ENCODE measurements around the gene CDH13. TPM values are rescaled to one million over a fixed set of nuclear protein-coding genes. Genes with fewer than 3 reads are reported as not detected.

The CDH13 gene
- total and polyA plus RNA-seq, 3 experiments from 2014 or later, result not detected

- no peak for DNase-seq
- no peak overlapping the region for H3K27ac ChIP-seq (ENCODE audit: low read depth, low read length)
- no peaks in the 10 kb centered on the region for H3K4me1 Mint-ChIP-seq
- H3K9me3 ChIP-seq (ENCODE audit: low read length), result no peaks in the 10 kb centered on the region
- H3K9me3 Mint-ChIP-seq, result peaks cover 0 to 5% (median 2%) of the 10 kb centered on the region in 5 donors
- H3K36me3 Mint-ChIP-seq, result no peaks in the 10 kb centered on the region
- ChIA-PET CTCF (no interaction called here), POLR2A (no interaction called here)
- H3K27ac Mint-ChIP-seq, result no peak overlapping the region
- no peaks in the 10 kb centered on the region for H3K4me1 ChIP-seq (ENCODE audit: insufficient read depth, low read length)
- no peaks in the 10 kb centered on the region for H3K27me3 ChIP-seq (ENCODE audit: insufficient read depth, low read length, poor library complexity, severe bottlenecking)
- no peak overlapping the region for H3K4me3 ChIP-seq (ENCODE audit: low read length)
- no peaks in the 10 kb centered on the region for H3K36me3 ChIP-seq (ENCODE audit: insufficient read depth, low read length)
- H3K4me3 Mint-ChIP-seq, result no peak overlapping the region
- peaks cover 0 to 1% of the 10 kb centered on the region in 2 donors for H3K27me3 Mint-ChIP-seq
Observed at GRCh38 chr16:83196796-83197195, 570.0 kb downstream of the CDH13 start.

GRCh38 chr16:83197450-83197849, 570.7 kb downstream of the CDH13 start:
- no peaks in the 10 kb centered on the region for H3K36me3 ChIP-seq (ENCODE audit: insufficient read depth, low read length)
- H3K4me3 ChIP-seq (ENCODE audit: low read length), result no peak overlapping the region
- H3K9me3 Mint-ChIP-seq, result peaks cover 0 to 5% (median 0%) of the 10 kb centered on the region in 5 donors
- ChIA-PET POLR2A (no interaction called here), CTCF (no interaction called here)
- no peaks in the 10 kb centered on the region for H3K4me1 ChIP-seq (ENCODE audit: insufficient read depth, low read length)
- no peak overlapping the region for H3K4me3 Mint-ChIP-seq
- H3K27me3 Mint-ChIP-seq, result peaks cover 0 to 2% of the 10 kb centered on the region in 2 donors
- H3K27ac ChIP-seq (ENCODE audit: low read depth, low read length), result no peak overlapping the region
- H3K27ac Mint-ChIP-seq, result no peak overlapping the region
- no peaks in the 10 kb centered on the region for H3K4me1 Mint-ChIP-seq
- H3K27me3 ChIP-seq (ENCODE audit: insufficient read depth, low read length, poor library complexity, severe bottlenecking), result no peaks in the 10 kb centered on the region
- no peaks in the 10 kb centered on the region for H3K36me3 Mint-ChIP-seq
- no peaks in the 10 kb centered on the region for H3K9me3 ChIP-seq (ENCODE audit: low read length)
- DNase-seq, result no peak

- H3K27ac Mint-ChIP-seq, result no peak overlapping the region
- ChIA-PET POLR2A (no interaction called here), CTCF (no interaction called here)
- Histone ChIP-seq H3K4me3 (ENCODE audit: low read length) (no peak overlapping the region), H3K27me3 (ENCODE audit: insufficient read depth, low read length, poor library complexity, severe bottlenecking) (no peaks in the 10 kb centered on the region), H3K4me1 (ENCODE audit: insufficient read depth, low read length) (no peaks in the 10 kb centered on the region), H3K9me3 (ENCODE audit: low read length) (no peaks in the 10 kb centered on the region), H3K27ac (ENCODE audit: low read depth, low read length) (no peak overlapping the region), H3K36me3 (ENCODE audit: insufficient read depth, low read length) (no peaks in the 10 kb centered on the region)
- H3K27me3 Mint-ChIP-seq, result peaks cover 0 to 1% of the 10 kb centered on the region in 2 donors
- no peak for DNase-seq
- H3K36me3 Mint-ChIP-seq, result no peaks in the 10 kb centered on the region
- H3K9me3 Mint-ChIP-seq, result peaks cover 0 to 5% (median 0%) of the 10 kb centered on the region in 5 donors
- H3K4me3 Mint-ChIP-seq, result no peak overlapping the region
- H3K4me1 Mint-ChIP-seq, result no peaks in the 10 kb centered on the region
Observed at GRCh38 chr16:83198977-83199376, 572.2 kb downstream of the CDH13 start.

DNA sequence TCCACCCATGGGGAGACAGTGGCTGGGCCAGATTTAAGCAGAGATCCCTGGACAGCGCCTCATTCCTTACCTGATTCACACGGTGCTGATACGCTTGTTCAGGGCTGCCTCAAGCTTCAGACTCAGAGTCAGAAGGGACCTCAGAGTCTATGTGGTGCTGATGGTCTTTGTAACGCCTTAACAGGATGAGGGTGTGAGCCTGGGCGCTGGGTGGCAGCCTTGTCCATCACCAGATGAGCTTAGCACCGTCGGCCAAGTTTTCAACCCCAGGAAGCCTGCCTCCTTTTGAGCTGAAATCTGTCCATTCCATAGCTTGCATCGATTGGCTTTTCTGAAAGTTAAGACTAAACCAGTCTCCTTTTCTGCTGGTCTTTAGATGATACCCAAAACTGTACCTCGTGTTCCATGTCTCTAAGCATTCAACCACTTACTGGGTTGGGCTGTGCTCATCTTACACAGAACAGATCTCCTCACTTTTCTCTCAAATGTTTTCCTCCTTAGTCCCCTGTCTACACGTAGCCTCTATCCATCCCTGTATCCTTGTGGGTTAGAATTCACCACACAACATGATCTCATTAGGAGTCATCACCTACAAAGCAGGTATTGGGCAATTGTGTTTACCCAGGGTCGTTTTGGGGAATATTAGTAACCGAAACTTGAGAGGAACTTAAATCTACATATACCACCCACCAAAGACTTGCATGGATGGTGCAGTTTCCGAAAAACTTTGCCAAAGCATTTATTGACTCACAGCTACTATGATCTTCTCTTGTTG, 573.4 kb downstream of the CDH13 start:
- H3K27ac ChIP-seq (ENCODE audit: low read depth, low read length), result no peak overlapping the region
- no peaks in the 10 kb centered on the region for H3K4me1 ChIP-seq (ENCODE audit: insufficient read depth, low read length)
- Mint-ChIP-seq H3K36me3 (no peaks in the 10 kb centered on the region), H3K4me3 (no peak overlapping the region), H3K4me1 (no peaks in the 10 kb centered on the region), H3K27me3 (peaks cover 0 to 3% of the 10 kb centered on the region in 2 donors), H3K9me3 (peaks cover 0 to 5% (median 0%) of the 10 kb centered on the region in 5 donors), H3K27ac (no peak overlapping the region)
- DNase-seq, result no peak
- no peaks in the 10 kb centered on the region for H3K27me3 ChIP-seq (ENCODE audit: insufficient read depth, low read length, poor library complexity, severe bottlenecking)
- H3K9me3 ChIP-seq (ENCODE audit: low read length), result no peaks in the 10 kb centered on the region
- no peaks in the 10 kb centered on the region for H3K36me3 ChIP-seq (ENCODE audit: insufficient read depth, low read length)
- CTCF ChIA-PET, result interaction anchor here (1.1 kb wide), 1 partner anchor 13 kb away, joined by 3 read pairs; no protein-coding TSS in a partner anchor
- H3K4me3 ChIP-seq (ENCODE audit: low read length), result no peak overlapping the region
- POLR2A ChIA-PET, result no interaction called here

DNA sequence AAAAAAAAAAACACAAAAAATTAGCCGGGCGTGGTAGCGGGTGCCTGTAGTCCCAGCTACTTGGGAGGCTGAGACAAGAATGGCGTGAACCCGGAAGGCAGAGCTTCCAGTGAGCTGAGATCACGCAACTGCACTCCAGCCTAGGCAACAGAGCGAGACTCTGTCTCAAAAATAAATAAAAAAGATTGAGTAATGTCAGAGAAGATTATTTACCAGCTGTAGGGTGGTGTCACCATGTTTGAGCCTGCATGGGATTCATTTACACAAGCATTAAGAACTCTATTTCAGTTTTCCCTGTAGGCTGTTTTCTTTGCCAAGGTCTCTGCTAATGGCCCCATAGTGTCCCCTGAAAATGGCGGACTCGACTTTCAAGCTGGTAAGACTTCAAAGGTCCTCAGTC, 575.0 kb downstream of the CDH13 start:
- Histone ChIP-seq H3K27me3 (ENCODE audit: insufficient read depth, low read length, poor library complexity, severe bottlenecking) (no peaks in the 10 kb centered on the region), H3K9me3 (ENCODE audit: low read length) (no peaks in the 10 kb centered on the region), H3K4me3 (ENCODE audit: low read length) (no peak overlapping the region), H3K36me3 (ENCODE audit: insufficient read depth, low read length) (no peaks in the 10 kb centered on the region), H3K4me1 (ENCODE audit: insufficient read depth, low read length) (no peaks in the 10 kb centered on the region), H3K27ac (ENCODE audit: low read depth, low read length) (no peak overlapping the region)
- no peaks in the 10 kb centered on the region for H3K9me3 Mint-ChIP-seq
- no peak overlapping the region for H3K27ac Mint-ChIP-seq
- DNase-seq, result no peak
- POLR2A ChIA-PET, result no interaction called here
- H3K4me1 Mint-ChIP-seq, result no peaks in the 10 kb centered on the region
- H3K27me3 Mint-ChIP-seq, result peaks cover 0 to 3% of the 10 kb centered on the region in 2 donors
- CTCF ChIA-PET, result no interaction called here
- no peaks in the 10 kb centered on the region for H3K36me3 Mint-ChIP-seq
- no peak overlapping the region for H3K4me3 Mint-ChIP-seq

DNA sequence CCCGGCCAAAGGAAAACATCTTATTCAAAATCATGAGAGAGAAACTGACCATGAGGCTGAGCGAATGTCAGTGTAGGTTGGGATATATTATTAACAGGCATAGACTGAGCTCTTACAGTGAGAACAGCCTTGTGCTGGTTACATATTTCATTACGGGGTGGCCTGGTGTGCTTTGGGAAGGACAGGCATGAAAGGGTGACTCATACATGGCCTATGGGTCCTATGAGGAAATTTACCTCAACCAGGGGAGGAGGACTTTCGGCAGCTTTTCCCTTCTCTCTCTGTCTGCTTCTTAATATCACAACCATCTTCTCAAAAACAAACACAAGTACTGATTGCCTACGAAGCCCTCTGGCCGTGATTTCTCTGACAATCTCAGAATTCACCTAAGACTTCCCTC, 579.1 kb downstream of the CDH13 start:
- no peaks in the 10 kb centered on the region for H3K36me3 Mint-ChIP-seq

DNA sequence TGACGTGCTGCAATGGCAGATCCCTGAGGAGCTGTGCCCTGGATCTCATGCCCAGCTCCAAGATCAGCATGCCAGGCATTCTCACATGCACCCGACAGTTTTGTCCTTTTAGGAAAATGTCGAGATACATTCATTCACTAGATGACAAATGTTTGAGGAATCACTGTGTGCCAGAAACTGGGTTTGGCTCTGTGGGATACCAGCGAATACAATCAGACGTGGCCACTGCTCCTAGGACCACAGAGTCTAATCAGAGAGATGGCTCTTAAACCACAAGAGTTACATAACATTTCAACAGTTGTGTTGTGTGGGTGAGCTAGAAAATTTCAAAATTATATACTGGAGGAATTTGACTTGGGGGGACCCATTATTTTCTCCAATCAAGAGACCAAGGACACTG, 579.7 kb downstream of the CDH13 start:
- no peaks in the 10 kb centered on the region for H3K4me1 ChIP-seq (ENCODE audit: insufficient read depth, low read length)
- no peaks in the 10 kb centered on the region for H3K36me3 ChIP-seq (ENCODE audit: insufficient read depth, low read length)
- no peaks in the 10 kb centered on the region for H3K4me1 Mint-ChIP-seq
- no peaks in the 10 kb centered on the region for H3K9me3 ChIP-seq (ENCODE audit: low read length)
- no peak overlapping the region for H3K4me3 Mint-ChIP-seq
- CTCF ChIA-PET, result no interaction called here
- H3K27ac ChIP-seq (ENCODE audit: low read depth, low read length), result no peak overlapping the region
- POLR2A ChIA-PET, result no interaction called here
- H3K27me3 Mint-ChIP-seq, result peaks cover 0 to 3% of the 10 kb centered on the region in 2 donors
- H3K27me3 ChIP-seq (ENCODE audit: insufficient read depth, low read length, poor library complexity, severe bottlenecking), result no peaks in the 10 kb centered on the region
- no peak overlapping the region for H3K4me3 ChIP-seq (ENCODE audit: low read length)
- no peak for DNase-seq
- no peaks in the 10 kb centered on the region for H3K36me3 Mint-ChIP-seq
- H3K9me3 Mint-ChIP-seq, result no peaks in the 10 kb centered on the region
- H3K27ac Mint-ChIP-seq, result no peak overlapping the region

More for the DNA sequence above, 579.1 kb downstream of the CDH13 start:
- Histone ChIP-seq H3K27me3 (ENCODE audit: insufficient read depth, low read length, poor library complexity, severe bottlenecking) (no peaks in the 10 kb centered on the region), H3K9me3 (ENCODE audit: low read length) (no peaks in the 10 kb centered on the region), H3K4me1 (ENCODE audit: insufficient read depth, low read length) (no peaks in the 10 kb centered on the region), H3K4me3 (ENCODE audit: low read length) (no peak overlapping the region), H3K27ac (ENCODE audit: low read depth, low read length) (no peak overlapping the region), H3K36me3 (ENCODE audit: insufficient read depth, low read length) (no peaks in the 10 kb centered on the region)
- Mint-ChIP-seq H3K9me3 (no peaks in the 10 kb centered on the region), H3K27me3 (peaks cover 0 to 3% of the 10 kb centered on the region in 2 donors), H3K4me1 (no peaks in the 10 kb centered on the region), H3K4me3 (no peak overlapping the region), H3K27ac (no peak overlapping the region)
- CTCF ChIA-PET, result no interaction called here
- POLR2A ChIA-PET, result no interaction called here
- no peak for DNase-seq

- Mint-ChIP-seq H3K27ac (no peak overlapping the region), H3K27me3 (peaks cover 0 to 2% of the 10 kb centered on the region in 2 donors), H3K36me3 (no peaks in the 10 kb centered on the region), H3K4me3 (no peak overlapping the region), H3K9me3 (no peaks in the 10 kb centered on the region), H3K4me1 (no peaks in the 10 kb centered on the region)
- DNase-seq, result no peak
- ChIA-PET CTCF (interaction anchor here (1.4 kb wide), 1 partner anchor 949 kb away, joined by 3 read pairs; no protein-coding TSS in a partner anchor), POLR2A (no interaction called here)
- no peaks in the 10 kb centered on the region for H3K36me3 ChIP-seq (ENCODE audit: insufficient read depth, low read length)
- H3K4me1 ChIP-seq (ENCODE audit: insufficient read depth, low read length), result no peaks in the 10 kb centered on the region
- no peaks in the 10 kb centered on the region for H3K27me3 ChIP-seq (ENCODE audit: insufficient read depth, low read length, poor library complexity, severe bottlenecking)
- no peak overlapping the region for H3K4me3 ChIP-seq (ENCODE audit: low read length)
- H3K9me3 ChIP-seq (ENCODE audit: low read length), result no peaks in the 10 kb centered on the region
- H3K27ac ChIP-seq (ENCODE audit: low read depth, low read length), result no peak overlapping the region
Observed at GRCh38 chr16:83211711-83212110, 584.9 kb downstream of the CDH13 start.
